Measurements from ENCODE around the gene SBNO2. TPM values are rescaled to one million over a fixed set of nuclear protein-coding genes. Genes with fewer than 3 reads are reported as not detected.

The SBNO2 gene
- total and polyA plus RNA-seq, 9 of the 15 experiments (the other 6 are each of a cell fraction or from before 2014, with no cell fraction given): 0.01 to 46.2 (median 6.7) TPM

GRCh38 chr19:1070931-1071791, 102.9 kb downstream of the SBNO2 start:
- ATAC-seq (no peak), DNase-seq (ENCODE audit: extremely low read depth in 1 of 4, low spot score in 3 of 4) (no peak), FAIRE-seq (no peak)
- H3K4me1 ChIP-seq (replicated peaks in 1 of 2; ENCODE audit: control insufficient read depth in 2 of 2, insufficient read depth in 2 of 2, low read length in 2 of 2): peaks cover 38 to 81% of the 10 kb centered on the region in 2 experiments
- ChIA-PET CTCF (ENCODE audit: low intra/inter-chr PET ratio) (no interaction called here), POLR2A (interaction anchor here (0.6 kb wide), 1 partner anchor 27 kb away, joined by 3 read pairs; no protein-coding TSS in a partner anchor)
- TF ChIP-seq, protein P1, sequence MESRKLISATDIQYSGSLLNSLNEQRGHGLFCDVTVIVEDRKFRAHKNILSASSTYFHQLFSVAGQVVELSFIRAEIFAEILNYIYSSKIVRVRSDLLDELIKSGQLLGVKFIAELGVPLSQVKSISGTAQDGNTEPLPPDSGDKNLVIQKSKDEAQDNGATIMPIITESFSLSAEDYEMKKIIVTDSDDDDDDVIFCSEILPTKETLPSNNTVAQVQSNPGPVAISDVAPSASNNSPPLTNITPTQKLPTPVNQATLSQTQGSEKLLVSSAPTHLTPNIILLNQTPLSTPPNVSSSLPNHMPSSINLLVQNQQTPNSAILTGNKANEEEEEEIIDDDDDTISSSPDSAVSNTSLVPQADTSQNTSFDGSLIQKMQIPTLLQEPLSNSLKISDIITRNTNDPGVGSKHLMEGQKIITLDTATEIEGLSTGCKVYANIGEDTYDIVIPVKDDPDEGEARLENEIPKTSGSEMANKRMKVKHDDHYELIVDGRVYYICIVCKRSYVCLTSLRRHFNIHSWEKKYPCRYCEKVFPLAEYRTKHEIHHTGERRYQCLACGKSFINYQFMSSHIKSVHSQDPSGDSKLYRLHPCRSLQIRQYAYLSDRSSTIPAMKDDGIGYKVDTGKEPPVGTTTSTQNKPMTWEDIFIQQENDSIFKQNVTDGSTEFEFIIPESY (CRISPR knock-in tag; IDR thresholded peaks at IDR 0.05): 0 out of 2 replicates have a peak, but pooled peaks have one; percentile 79
- no peak for TF ChIP-seq FOXM1 (IDR thresholded peaks at IDR 0.05; ENCODE audit: low read depth)
- TF ChIP-seq FOXM1 (CRISPR knock-in tag; IDR thresholded peaks at IDR 0.05; ENCODE audit: low read depth): no peak
- TF ChIP-seq ZBTB7A (IDR thresholded peaks at IDR 0.05; ENCODE audit: borderline replicate concordance, control insufficient read depth, low read depth, low read length): 0 out of 2 replicates have a peak, but pooled peaks have one; percentile 3
- BruUV-seq (replicated peaks): no TSS peak
- H3K36me3 ChIP-seq (ENCODE audit: control insufficient read depth, insufficient read depth, low read length): no peaks in the 10 kb centered on the region
- H4K20me1 ChIP-seq (replicated peaks; ENCODE audit: control insufficient read depth, insufficient read depth, low read length): 0 out of 2 replicates have a peak, but pooled peaks cover 3% of the 10 kb centered on the region
- no peak overlapping the region for H2AFZ ChIP-seq (ENCODE audit: low read depth, low read length)
- no peaks in the 10 kb centered on the region for H3K79me2 ChIP-seq (ENCODE audit: control insufficient read depth, insufficient read depth, low read length)
- H3K9ac ChIP-seq (ENCODE audit: insufficient read depth in 1 of 2, low read depth in 2 of 2, low read length in 2 of 2): no peak overlapping the region
- no peak overlapping the region for H3K4me3 ChIP-seq
- no peaks in the 10 kb centered on the region for H3K27me3 ChIP-seq (ENCODE audit: control insufficient read depth in 2 of 2, insufficient read depth in 2 of 2, low read length in 2 of 2)
- H3K4me2 ChIP-seq (ENCODE audit: insufficient read depth, low read length): no peak overlapping the region
- 91% methylated on average over 30 of the region's 99 CpGs for WGBS (ENCODE audit: insufficient coverage, low coverage, missing lambda C conversion rate)
- H3K9me1 ChIP-seq (ENCODE audit: control insufficient read depth, insufficient read depth, low read length): no peaks in the 10 kb centered on the region
- H3K27ac ChIP-seq (ENCODE audit: extremely low read depth, low read depth, low read length): no peak overlapping the region
- in situ Hi-C loops (cut with MboI) (no loop called here), intact Hi-C loops (cut with micrococcal nuclease) (no loop called here)
- H3K9me3 ChIP-seq (replicated peaks; ENCODE audit: control insufficient read depth, insufficient read depth, low read depth, low read length): no peaks in the 10 kb centered on the region
